Stromal cell of bone marrow (primary cell): ENCODE measurements around the gene TSKS.
A peak's percentile ranks its signal among the peaks of the same experiment; 100 is the strongest.

ENCODE experiments used
- DNase-seq: peaks from one replicate; pipeline ENCODE4 v3.0.0-alpha.2; 2012; ENCODE audit warnings: low read depth

The TSKS gene

GRCh38 chr19:49795615-49796014 is 32.5 kb upstream of the TSKS start:
- DNase-seq: no peak

- no peak for DNase-seq
Measured at GRCh38 chr19:49793561-49793840, 30.4 kb upstream of the TSKS start.

GRCh38 chr19:49792829-49793560 is 29.9 kb upstream of the TSKS start:
- DNase-seq: no peak

- DNase-seq: no peak
Measured at GRCh38 chr19:49791776-49792445, 28.8 kb upstream of the TSKS start.

- DNase-seq: no peak
Measured at GRCh38 chr19:49790866-49791265, 27.8 kb upstream of the TSKS start.

GRCh38 chr19:49788857-49789256 is 25.8 kb upstream of the TSKS start:
- no peak for DNase-seq

- DNase-seq: no peak
Measured at GRCh38 chr19:49787746-49788145, 24.6 kb upstream of the TSKS start.

- peak; percentile 53 for DNase-seq
Measured at GRCh38 chr19:49786376-49786820, 23.3 kb upstream of the TSKS start.

GRCh38 chr19:49782515-49782914 is 19.4 kb upstream of the TSKS start:
- DNase-seq: no peak

GRCh38 chr19:49781394-49781793 is 18.3 kb upstream of the TSKS start:
- no peak for DNase-seq

GRCh38 chr19:49780861-49781260 is 17.8 kb upstream of the TSKS start:
- DNase-seq: no peak

GRCh38 chr19:49779731-49780555 is 16.8 kb upstream of the TSKS start:
- no peak for DNase-seq

GRCh38 chr19:49776371-49776764 is 13.3 kb upstream of the TSKS start:
- no peak for DNase-seq

GRCh38 chr19:49775742-49776370 is 12.8 kb upstream of the TSKS start:
- no peak for DNase-seq

GRCh38 chr19:49774969-49775368 is 11.9 kb upstream of the TSKS start:
- no peak for DNase-seq

GRCh38 chr19:49773663-49774350 is 10.7 kb upstream of the TSKS start:
- no peak for DNase-seq

GRCh38 chr19:49772850-49773432 is 9.8 kb upstream of the TSKS start:
- DNase-seq: no peak

- no peak for DNase-seq
Measured at GRCh38 chr19:49771674-49772139, 8.6 kb upstream of the TSKS start.

- DNase-seq: no peak
Measured at GRCh38 chr19:49770529-49770928, 7.4 kb upstream of the TSKS start.

GRCh38 chr19:49767967-49768581 is 5.0 kb upstream of the TSKS start:
- DNase-seq: no peak

- DNase-seq: no peak
Measured at GRCh38 chr19:49767381-49767780, 4.3 kb upstream of the TSKS start.
